KMS-11 (cell line): ENCODE results near the gene TMEM176B.

Experiments used
- H2AFZ ChIP-seq: fragments of 200-600 bp; sonication (generic); 2 replicates; pipeline ENCODE4 v1.6.1; 2016; ENCODE audit warnings: antibody characterized with exemption, mixed run types, low read depth
- H3K27ac ChIP-seq: fragments of 200-600 bp; sonication (generic); 2 replicates; pipeline ENCODE4 v1.6.1; 2016; ENCODE audit warnings: mild to moderate bottlenecking, mixed run types
- H3K27me3 ChIP-seq: fragments of 200-600 bp; sonication (generic); 2 replicates; pipeline ENCODE4 v1.6.1; 2017; ENCODE audit warnings: mild to moderate bottlenecking, low read depth, mixed run types, moderate library complexity; ENCODE audit not compliant: insufficient read depth
- H3K36me3 ChIP-seq: fragments of 200-600 bp; sonication (generic); 2 replicates; pipeline ENCODE4 v1.6.1; 2017; ENCODE audit warnings: mild to moderate bottlenecking, mixed run types; ENCODE audit not compliant: insufficient read depth
- H3K4me1 ChIP-seq: fragments of 200-600 bp; sonication (generic); 2 replicates; pipeline ENCODE4 v1.6.1; 2016; ENCODE audit warnings: mild to moderate bottlenecking, low read depth, mixed run types; ENCODE audit not compliant: poor library complexity, severe bottlenecking
- H3K4me2 ChIP-seq: fragments of 200-600 bp; sonication (generic); 2 replicates; pipeline ENCODE4 v1.7.0; 2016; ENCODE audit warnings: mild to moderate bottlenecking, mixed run types
- H3K4me3 ChIP-seq: fragments of 200-600 bp; sonication (generic); IDR thresholded peaks from 2 replicates; pipeline ENCODE4 v1.6.1; 2017; ENCODE audit warnings: low read depth, low read length, mixed read lengths; ENCODE audit not compliant: insufficient read depth
- H3K79me2 ChIP-seq: fragments of 200-600 bp; sonication (generic); 2 replicates; pipeline ENCODE4 v1.6.1; 2016; ENCODE audit warnings: low read depth, mixed run types; ENCODE audit not compliant: insufficient read depth
- H3K9ac ChIP-seq: fragments of 200-600 bp; sonication (generic); 2 replicates; pipeline ENCODE4 v1.6.1; 2016; ENCODE audit warnings: mild to moderate bottlenecking, mixed run types
- H4K20me1 ChIP-seq: fragments of 200-600 bp; sonication (generic); 2 replicates; pipeline ENCODE4 v1.6.1; 2016; ENCODE audit warnings: mild to moderate bottlenecking, mixed run types; ENCODE audit not compliant: insufficient read depth
- CTCF ChIP-seq: fragments of 200-600 bp; sonication (generic); conservative IDR thresholded peaks from 2 replicates; pipeline ENCODE4 v1.6.1; 2017; ENCODE audit warnings: low read depth, mild to moderate bottlenecking, antibody characterized with exemption, low read length, moderate library complexity, mixed read lengths

The TMEM176B gene

GRCh38 chr7:150766334-150766709 lies 33.8 kb downstream of the TMEM176B start:
- Histone ChIP-seq H3K4me1 (no peaks in the 10 kb centered on the region), H3K79me2 (no peaks in the 10 kb centered on the region), H3K9ac (no peak overlapping the region), H3K4me3 (no peak overlapping the region), H3K27ac (no peak overlapping the region), H3K27me3 (no peaks in the 10 kb centered on the region), H2AFZ (no peak overlapping the region), H4K20me1 (no peaks in the 10 kb centered on the region), H3K4me2 (no peak overlapping the region), H3K36me3 (no peaks in the 10 kb centered on the region)
- no peak for TF ChIP-seq CTCF

- no peak overlapping the region for H2AFZ ChIP-seq
- TF ChIP-seq CTCF, result no peak
Observed at GRCh38 chr7:150759479-150759878, 40.7 kb downstream of the TMEM176B start.

GRCh38 chr7:150756858-150757257 lies 43.3 kb downstream of the TMEM176B start:
- no peak overlapping the region for H3K4me2 ChIP-seq
- TF ChIP-seq CTCF, result peak; percentile 60

More at GRCh38 chr7:150759479-150759878, 40.7 kb downstream of the TMEM176B start:
- Histone ChIP-seq H3K4me1 (no peaks in the 10 kb centered on the region), H4K20me1 (no peaks in the 10 kb centered on the region; the same call in 1 of the 2 replicates), H3K79me2 (no peaks in the 10 kb centered on the region), H3K27me3 (no peaks in the 10 kb centered on the region), H3K4me3 (no peak overlapping the region), H3K4me2 (no peak overlapping the region), H3K36me3 (no peaks in the 10 kb centered on the region), H3K9ac (no peak overlapping the region), H3K27ac (no peak overlapping the region)

GRCh38 chr7:150756166-150756565 lies 44.0 kb downstream of the TMEM176B start:
- no peak overlapping the region for H3K27ac ChIP-seq
- H3K27me3 ChIP-seq, result no peaks in the 10 kb centered on the region
- TF ChIP-seq CTCF, result no peak
- H3K79me2 ChIP-seq, result no peaks in the 10 kb centered on the region
- no peak overlapping the region for H3K4me3 ChIP-seq
- H3K36me3 ChIP-seq, result no peaks in the 10 kb centered on the region
- H3K9ac ChIP-seq, result no peak overlapping the region
- no peak overlapping the region for H2AFZ ChIP-seq
- H4K20me1 ChIP-seq, result no peaks in the 10 kb centered on the region; the same call in 1 of the 2 replicates
- H3K4me2 ChIP-seq, result no peak overlapping the region
- H3K4me1 ChIP-seq, result no peaks in the 10 kb centered on the region

More at GRCh38 chr7:150756858-150757257, 43.3 kb downstream of the TMEM176B start:
- Histone ChIP-seq H3K27ac (no peak overlapping the region), H3K36me3 (no peaks in the 10 kb centered on the region), H3K79me2 (no peaks in the 10 kb centered on the region), H2AFZ (no peak overlapping the region), H3K4me1 (no peaks in the 10 kb centered on the region), H3K4me3 (no peak overlapping the region), H3K27me3 (no peaks in the 10 kb centered on the region), H3K9ac (no peak overlapping the region), H4K20me1 (no peaks in the 10 kb centered on the region; the same call in 1 of the 2 replicates)
